Mesothelial cell of epicardium (in vitro differentiated cells): Measurements from ENCODE around the gene FUT7. TPM values are rescaled to one million over a fixed set of nuclear protein-coding genes. Genes with fewer than 3 reads are reported as not detected.
"Not testable (repeated sequence)": the region's sequence is repeated elsewhere in the genome, so short reads cannot be mapped to it uniquely, and the experiment has no call there.

Experiments
- DNase-seq, 2 experiments: peaks; one replicate each; pipeline ENCODE4 v3.0.0; 2021; ENCODE audit warnings: low spot score in 2 of 2; ENCODE audit not compliant: unreplicated experiment in 2 of 2
- H3K27ac Mint-ChIP-seq: 2 replicates; pipeline ENCODE4 v1.8.0; 2021; ENCODE audit warnings: mixed read lengths
- H3K27me3 Mint-ChIP-seq: 2 replicates; pipeline ENCODE4 v1.8.0; 2021; ENCODE audit warnings: low read depth, mixed read lengths
- H3K36me3 Mint-ChIP-seq: 2 replicates; pipeline ENCODE4 v1.8.0; 2021; ENCODE audit warnings: mixed read lengths
- H3K4me1 Mint-ChIP-seq: 2 replicates; pipeline ENCODE4 v1.8.0; 2021; ENCODE audit warnings: mixed read lengths
- H3K4me3 Mint-ChIP-seq: 2 replicates; pipeline ENCODE4 v1.8.0; 2021; ENCODE audit warnings: mild to moderate bottlenecking, moderate library complexity, mixed read lengths
- H3K9me3 Mint-ChIP-seq: 2 replicates; pipeline ENCODE4 v1.8.0; 2021; ENCODE audit warnings: mixed read lengths
- total RNA-seq: library from RNA; stranded (reverse); gene quantifications from 3 replicates; pipeline ENCODE4 v1.2.1, GENCODE V29; 2021
- TF ChIP-seq, protein P1 (sequence below): fragments of 200-600 bp; sonication (generic); IDR thresholded peaks from one replicate; pipeline ENCODE4 v1.5.0; 2021; ENCODE audit warnings: antibody characterized with exemption; ENCODE audit not compliant: unreplicated experiment

FUT7 gene
- total RNA-seq, 1 donor from 2014 or later, result 0.13 TPM

GRCh38 chr9:137034039-137034708, 2.3 kb upstream of the FUT7 start:
- H3K9me3 Mint-ChIP-seq, result no peaks in the 10 kb centered on the region
- TF ChIP-seq, protein P1, sequence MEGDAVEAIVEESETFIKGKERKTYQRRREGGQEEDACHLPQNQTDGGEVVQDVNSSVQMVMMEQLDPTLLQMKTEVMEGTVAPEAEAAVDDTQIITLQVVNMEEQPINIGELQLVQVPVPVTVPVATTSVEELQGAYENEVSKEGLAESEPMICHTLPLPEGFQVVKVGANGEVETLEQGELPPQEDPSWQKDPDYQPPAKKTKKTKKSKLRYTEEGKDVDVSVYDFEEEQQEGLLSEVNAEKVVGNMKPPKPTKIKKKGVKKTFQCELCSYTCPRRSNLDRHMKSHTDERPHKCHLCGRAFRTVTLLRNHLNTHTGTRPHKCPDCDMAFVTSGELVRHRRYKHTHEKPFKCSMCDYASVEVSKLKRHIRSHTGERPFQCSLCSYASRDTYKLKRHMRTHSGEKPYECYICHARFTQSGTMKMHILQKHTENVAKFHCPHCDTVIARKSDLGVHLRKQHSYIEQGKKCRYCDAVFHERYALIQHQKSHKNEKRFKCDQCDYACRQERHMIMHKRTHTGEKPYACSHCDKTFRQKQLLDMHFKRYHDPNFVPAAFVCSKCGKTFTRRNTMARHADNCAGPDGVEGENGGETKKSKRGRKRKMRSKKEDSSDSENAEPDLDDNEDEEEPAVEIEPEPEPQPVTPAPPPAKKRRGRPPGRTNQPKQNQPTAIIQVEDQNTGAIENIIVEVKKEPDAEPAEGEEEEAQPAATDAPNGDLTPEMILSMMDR, result no peak
- no peak overlapping the region for H3K27ac Mint-ChIP-seq
- H3K36me3 Mint-ChIP-seq, result no peaks in the 10 kb centered on the region
- DNase-seq, result no peak
- peaks cover 5% of the 10 kb centered on the region for H3K4me1 Mint-ChIP-seq
- no peak overlapping the region for H3K4me3 Mint-ChIP-seq
- no peaks in the 10 kb centered on the region for H3K27me3 Mint-ChIP-seq

DNA sequence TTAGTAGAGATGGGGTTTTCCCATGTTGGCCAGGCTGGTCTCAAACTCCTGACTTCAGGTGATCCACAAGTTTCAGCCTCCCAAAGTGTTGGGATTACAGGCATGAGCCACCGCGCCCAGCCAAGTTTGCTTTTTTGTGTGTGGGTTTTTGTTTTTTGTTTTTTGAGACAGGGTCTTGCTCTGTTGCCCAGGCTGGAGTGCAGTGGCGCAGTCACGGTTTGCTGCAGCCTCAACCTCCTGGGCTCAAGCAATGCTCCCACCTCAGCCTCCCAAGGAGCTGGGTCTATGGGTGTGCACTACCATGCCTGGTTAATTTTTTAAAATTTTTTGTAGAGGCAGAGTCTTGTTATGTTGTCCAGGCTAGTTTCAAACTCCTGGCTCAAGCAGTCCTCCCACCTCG, 1.6 kb upstream of the FUT7 start:
- H3K4me1 Mint-ChIP-seq, H3K9me3 Mint-ChIP-seq, H3K4me3 Mint-ChIP-seq, DNase-seq, H3K27ac Mint-ChIP-seq, H3K27me3 Mint-ChIP-seq, H3K36me3 Mint-ChIP-seq: not testable (repeated sequence)

DNA sequence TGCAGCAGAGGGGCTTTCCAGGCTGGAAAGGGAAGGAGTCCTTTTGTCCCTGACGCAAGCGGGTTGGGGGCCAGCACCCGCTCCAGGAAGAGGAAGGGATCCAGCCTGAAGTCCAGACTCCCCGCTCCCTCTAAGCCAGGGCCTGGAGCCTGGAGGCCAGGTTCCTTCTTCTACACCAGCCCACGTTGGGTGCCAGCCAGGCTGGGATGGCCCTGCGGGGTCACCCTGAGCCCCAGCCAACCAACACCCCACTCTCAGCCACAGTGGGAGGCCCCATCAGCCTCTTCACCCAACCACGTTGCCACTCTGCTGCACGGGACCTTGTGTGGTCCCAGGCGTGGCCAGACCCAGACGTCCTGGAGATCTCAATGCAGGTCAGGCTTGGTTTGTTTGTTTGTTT, 970 bp upstream of the FUT7 start:
- H3K9me3 Mint-ChIP-seq, result no peaks in the 10 kb centered on the region
- no peak overlapping the region for H3K4me3 Mint-ChIP-seq
- peaks cover 5% of the 10 kb centered on the region for H3K4me1 Mint-ChIP-seq
- no peak for DNase-seq
- no peaks in the 10 kb centered on the region for H3K27me3 Mint-ChIP-seq
- TF ChIP-seq, protein P1, result no peak
- no peaks in the 10 kb centered on the region for H3K36me3 Mint-ChIP-seq
- no peak overlapping the region for H3K27ac Mint-ChIP-seq

GRCh38 chr9:137030538-137031527, 1.1 kb downstream of the FUT7 start:
- TF ChIP-seq, protein P1, result no peak
- peaks cover 8% of the 10 kb centered on the region for H3K4me1 Mint-ChIP-seq
- H3K36me3 Mint-ChIP-seq, result no peaks in the 10 kb centered on the region
- H3K9me3 Mint-ChIP-seq, result no peaks in the 10 kb centered on the region
- H3K4me3 Mint-ChIP-seq, result no peak overlapping the region
- H3K27me3 Mint-ChIP-seq, result no peaks in the 10 kb centered on the region
- H3K27ac Mint-ChIP-seq, result no peak overlapping the region
- DNase-seq, result no peak

GRCh38 chr9:137030006-137030405, 1.9 kb downstream of the FUT7 start:
- H3K36me3 Mint-ChIP-seq, result no peaks in the 10 kb centered on the region
- no peak for DNase-seq
- peaks cover 8% of the 10 kb centered on the region for H3K4me1 Mint-ChIP-seq
- no peaks in the 10 kb centered on the region for H3K27me3 Mint-ChIP-seq
- no peaks in the 10 kb centered on the region for H3K9me3 Mint-ChIP-seq
- TF ChIP-seq, protein P1, result no peak
- no peak overlapping the region for H3K27ac Mint-ChIP-seq
- no peak overlapping the region for H3K4me3 Mint-ChIP-seq
